IMR-90 (cell line): Measurements from ENCODE around the gene VSIG10L. TPM values are rescaled to one million over a fixed set of nuclear protein-coding genes. Genes with fewer than 3 reads are reported as not detected.

ENCODE experiments used
- ATAC-seq: fragments of 200-7000 bp; cut with Tn5 transposase; 2 replicates; pipeline ENCODE4 v1.9.1; 2020; ENCODE audit warnings: low read depth, mild to moderate bottlenecking, moderate library complexity
- BruUV-seq: library from RNA; stranded (reverse); fragments of 400-500 nt; replicated peaks from 2 replicates; lab custom pipeline; 2021; lab: Mats Ljungman, UMichigan
- CTCF ChIA-PET: fragments of 300-600 bp; formaldehyde crosslinking; extraction: SDS; loops from one replicate; lab custom pipeline; 2021; ENCODE audit warnings: antibody characterized with exemption; lab: Yijun Ruan, JAX
- POLR2A ChIA-PET: fragments of 300-600 bp; sonication (Branson Sonifier 250); formaldehyde crosslinking; loops from one replicate; lab custom pipeline; 2022; ENCODE audit warnings: antibody characterized with exemption; ENCODE audit not compliant: unreplicated experiment; lab: Charles Lee
- DNase-seq: peaks from one replicate; pipeline ENCODE4 v3.0.0; 2013
- H2AFZ ChIP-seq: replicated peaks from 2 replicates; pipeline ENCODE3; 2013; ENCODE audit warnings: low read length, mild to moderate bottlenecking; ENCODE audit not compliant: poor library complexity
- H2AK5ac ChIP-seq: 2 replicates; pipeline ENCODE4 v1.6.1; 2013; ENCODE audit warnings: low read depth, low read length, inconsistent platforms
- H2AK9ac ChIP-seq: replicated peaks from 2 replicates; pipeline ENCODE3; 2013; ENCODE audit warnings: mild to moderate bottlenecking, low read depth, low read length, moderate library complexity; ENCODE audit not compliant: poor library complexity
- H2BK120ac ChIP-seq: 2 replicates; pipeline ENCODE4 v1.6.1; 2013; ENCODE audit warnings: low read depth, low read length, inconsistent platforms
- H2BK15ac ChIP-seq: 3 replicates; pipeline ENCODE4 v1.6.1; 2013; ENCODE audit warnings: low read depth, low read length, inconsistent platforms
- H2BK20ac ChIP-seq: 2 replicates; pipeline ENCODE4 v1.6.1; 2013; ENCODE audit warnings: low read depth, mild to moderate bottlenecking, inconsistent platforms, low read length, moderate library complexity
- H2BK5ac ChIP-seq: 2 replicates; pipeline ENCODE4 v1.6.1; 2013; ENCODE audit warnings: mild to moderate bottlenecking, low read depth, low read length, inconsistent platforms; ENCODE audit not compliant: poor library complexity, severe bottlenecking
- H3K14ac ChIP-seq: replicated peaks from 2 replicates; pipeline ENCODE4 v1.6.1; 2013; ENCODE audit warnings: low read depth, low read length, inconsistent platforms
- H3K18ac ChIP-seq: 2 replicates; pipeline ENCODE4 v1.6.1; 2013; ENCODE audit warnings: low read depth, low read length, control low read depth
- H3K23ac ChIP-seq: 2 replicates; pipeline ENCODE4 v1.6.1; 2013; ENCODE audit warnings: low read depth, low read length, inconsistent platforms
- H3K27ac ChIP-seq: 2 replicates; pipeline ENCODE4 v1.5.1; 2013; ENCODE audit warnings: mild to moderate bottlenecking, control low read depth, low read length; ENCODE audit not compliant: insufficient read depth
- H3K27me3 ChIP-seq: 2 replicates; pipeline ENCODE4 v1.6.1; 2013; ENCODE audit warnings: low read length; ENCODE audit not compliant: control insufficient read depth, insufficient read depth
- H3K36me3 ChIP-seq: 2 replicates; pipeline ENCODE4 v1.6.1; 2013; ENCODE audit warnings: low read length, mixed read lengths; ENCODE audit not compliant: control insufficient read depth, insufficient read depth
- H3K4ac ChIP-seq: 2 replicates; pipeline ENCODE4 v1.6.1; 2013; ENCODE audit warnings: low read depth, low read length, inconsistent platforms
- H3K4me1 ChIP-seq: 2 replicates; pipeline ENCODE4 v1.6.1; 2013; ENCODE audit warnings: low read length, mixed read lengths; ENCODE audit not compliant: control insufficient read depth, insufficient read depth
- H3K4me2 ChIP-seq: 2 replicates; pipeline ENCODE4 v1.6.1; 2013; ENCODE audit warnings: low read depth, mild to moderate bottlenecking, control low read depth, low read length, moderate library complexity
- H3K4me3 ChIP-seq: 2 replicates; pipeline ENCODE4 v1.5.1; 2013; ENCODE audit warnings: low read depth, mild to moderate bottlenecking, control low read depth, low read length, moderate library complexity; ENCODE audit not compliant: insufficient read depth
- H3K56ac ChIP-seq: 2 replicates; pipeline ENCODE4 v1.6.1; 2013; ENCODE audit warnings: low read length, inconsistent platforms; ENCODE audit not compliant: insufficient read depth; ENCODE audit errors: extremely low read depth
- H3K79me1 ChIP-seq, 2 experiments: 2 replicates each; pipeline ENCODE4 v1.6.1; 2013; ENCODE audit warnings: low read length in 2 of 2, inconsistent platforms in 1 of 2, low read depth in 1 of 2
- H3K9ac ChIP-seq: 2 replicates; pipeline ENCODE4 v1.6.1; 2013; ENCODE audit warnings: low read depth, low read length, control low read depth
- H3K9me1 ChIP-seq: 2 replicates; pipeline ENCODE4 v1.6.1; 2013; ENCODE audit warnings: low read length, inconsistent platforms; ENCODE audit not compliant: insufficient read depth
- H3K9me3 ChIP-seq: 2 replicates; pipeline ENCODE4 v1.6.1; 2013; ENCODE audit warnings: low read length; ENCODE audit not compliant: control insufficient read depth, insufficient read depth
- H4K20me1 ChIP-seq: 2 replicates; pipeline ENCODE4 v1.6.1; 2013; ENCODE audit warnings: low read length, inconsistent platforms; ENCODE audit not compliant: insufficient read depth
- H4K5ac ChIP-seq: 2 replicates; pipeline ENCODE4 v1.6.1; 2013; ENCODE audit warnings: mild to moderate bottlenecking, low read depth, low read length, control low read depth
- H4K8ac ChIP-seq, 2 experiments: 2 replicates each; pipeline ENCODE4 v1.6.1; 2013; ENCODE audit warnings: low read depth in 2 of 2, low read length in 2 of 2, control low read depth in 1 of 2, inconsistent platforms in 1 of 2
- H4K91ac ChIP-seq: 2 replicates; pipeline ENCODE4 v1.6.1; 2013; ENCODE audit warnings: low read depth, low read length, inconsistent platforms; ENCODE audit not compliant: insufficient read depth
- FOS ChIP-seq: fragments of 150-350 bp; IDR thresholded peaks from 2 replicates; pipeline ENCODE4 v1.6.1; 2016; ENCODE audit warnings: low read depth, low read length
- RFX5 ChIP-seq: IDR thresholded peaks from 2 replicates; pipeline ENCODE4 v1.8.0; 2012; ENCODE audit warnings: low read depth, mild to moderate bottlenecking, low read length, moderate library complexity
- WGBS, 2 experiments: methylation state at CpG; one replicate each; pipeline versions ENCODE4 v1.1.5 to v1.1.7; 2013; ENCODE audit warnings: missing lambda C conversion rate in 2 of 2; ENCODE audit not compliant: insufficient read length in 1 of 2; ENCODE audit errors: extremely low coverage in 2 of 2; 5-methylcytosine and 5-hydroxymethylcytosine counted together
- dilution Hi-C: fragments of 300-500 bp; cut with HindIII; formaldehyde crosslinking; loops from one replicate; pipeline ENCODE4 v1.14.3; 2018; ENCODE audit warnings: low sequenced_read_pairs; ENCODE audit not compliant: unreplicated experiment
- in situ Hi-C: fragments of 300-500 bp; cut with MboI; formaldehyde crosslinking; loops from 3 replicates; pipeline ENCODE4 v1.14.3; 2019; ENCODE audit warnings: low sequenced_read_pairs, inconsistent platforms, mixed read lengths
- intact Hi-C: fragments of 100-400 bp; cut with micrococcal nuclease; formaldehyde crosslinking; loops from 2 replicates; pipeline ENCODE4 v1.10.0; 2022
- polyA plus RNA-seq, 3 experiments: library from polyadenylated mRNA; depleted of rRNA; stranded (reverse); fragments of >200 nt; gene quantifications; 2 replicates each; pipeline ENCODE4 v1.2.3, GENCODE V29; 2012; ENCODE audit warnings: low replicate concordance in 1 of 3
- total RNA-seq: library from RNA; depleted of rRNA; stranded (reverse); fragments of >200 nt; gene quantifications from 2 replicates; pipeline ENCODE4 v1.2.3, GENCODE V29; 2012

Gene VSIG10L
- total and polyA plus RNA-seq, 2 of the 4 experiments (the other 2 are of a cell fraction): 0.18 to 1.2 TPM

DNA sequence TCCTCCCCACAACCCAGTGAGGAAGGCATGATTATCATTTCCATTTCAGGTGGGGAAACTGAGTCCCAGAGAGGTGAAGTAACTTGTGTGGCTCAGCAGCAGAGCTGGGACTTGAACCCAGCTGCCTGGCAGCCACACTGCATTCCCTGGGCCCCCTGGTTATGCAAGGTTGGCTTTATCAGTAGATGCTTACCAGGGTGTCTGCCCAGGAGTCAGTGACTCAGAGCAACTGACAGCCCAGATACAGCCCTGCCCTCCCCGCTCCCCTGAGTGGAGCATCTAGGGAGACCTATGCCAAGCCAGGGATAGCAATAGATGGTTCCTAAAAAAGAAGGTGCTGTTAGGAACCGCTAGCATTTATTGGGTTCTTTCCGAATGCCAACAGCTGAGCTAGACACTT is 24.6 kb downstream of the VSIG10L start:
- no TSS peak for BruUV-seq
- H3K27ac ChIP-seq: no peak overlapping the region
- no peaks in the 10 kb centered on the region for H3K36me3 ChIP-seq
- no peak for TF ChIP-seq RFX5
- no peak for TF ChIP-seq FOS
- no peak overlapping the region for H2BK5ac ChIP-seq
- H3K23ac ChIP-seq: no peak overlapping the region
- no peak overlapping the region for H4K91ac ChIP-seq
- H3K27me3 ChIP-seq: no peaks in the 10 kb centered on the region; the same call in 1 of the 2 replicates
- H4K20me1 ChIP-seq: no peaks in the 10 kb centered on the region
- WGBS, 2 experiments: 80% methylated on average over 1 of the region's 3 CpGs; no CpG with 5 or more reads in 1 of the 2 experiments
- no peak overlapping the region for H3K9ac ChIP-seq
- H2BK20ac ChIP-seq: no peak overlapping the region
- H3K4me2 ChIP-seq: no peak overlapping the region
- ChIA-PET CTCF (no interaction called here), POLR2A (no interaction called here)
- no peaks in the 10 kb centered on the region for H3K9me1 ChIP-seq
- no peaks in the 10 kb centered on the region for H3K79me1 ChIP-seq
- H3K56ac ChIP-seq: no peak overlapping the region
- no peak overlapping the region for H2AFZ ChIP-seq
- 0 out of 2 replicates have a peak, but pooled peaks cover 2% of the 10 kb centered on the region for H3K9me3 ChIP-seq
- DNase-seq (no peak), ATAC-seq (no peak)
- H2BK120ac ChIP-seq: no peak overlapping the region
- no peak overlapping the region for H4K5ac ChIP-seq
- no peak overlapping the region for H2AK9ac ChIP-seq
- intact Hi-C loops (no loop called here), dilution Hi-C loops (no loop called here), in situ Hi-C loops (no loop called here)
- H3K18ac ChIP-seq: no peak overlapping the region
- no peak overlapping the region for H3K4me3 ChIP-seq
- no peak overlapping the region for H2BK15ac ChIP-seq
- H3K14ac ChIP-seq: no peak overlapping the region
- H3K4me1 ChIP-seq: no peaks in the 10 kb centered on the region
- H4K8ac ChIP-seq: no peak overlapping the region
- no peak overlapping the region for H3K4ac ChIP-seq
- no peak overlapping the region for H2AK5ac ChIP-seq
